Fibroblast of skin of back (primary cell): ENCODE data around the gene MET.
A peak's percentile ranks its signal among the peaks of the same experiment; 100 is the strongest.
"Not testable (repeated sequence)": the region's sequence is repeated elsewhere in the genome, so short reads cannot be mapped to it uniquely, and the experiment has no call there.

ENCODE experiments used
- DNase-seq: peaks from one replicate; pipeline ENCODE4 v3.0.0-alpha.2; 2013

The MET gene

DNA sequence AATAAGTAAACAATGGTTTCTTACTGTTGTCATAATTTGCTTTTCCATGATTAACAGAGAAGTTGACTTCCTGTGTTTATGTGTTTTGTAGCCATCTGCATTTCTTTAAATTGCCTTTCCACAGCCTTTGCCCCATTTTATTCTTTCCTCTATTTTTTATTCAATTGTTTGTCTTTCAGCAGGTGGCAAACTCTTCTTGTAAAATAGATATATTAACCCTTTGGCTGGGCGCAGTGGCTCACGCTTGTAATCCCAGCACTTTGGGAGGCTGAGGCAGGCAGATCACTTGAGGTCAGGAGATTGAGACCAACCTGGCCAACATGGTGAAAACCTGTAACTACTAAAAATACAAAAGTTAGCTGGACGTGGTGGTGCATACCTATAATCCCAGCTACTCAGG, 139.8 kb downstream of the MET start:
- DNase-seq = no peak

DNA sequence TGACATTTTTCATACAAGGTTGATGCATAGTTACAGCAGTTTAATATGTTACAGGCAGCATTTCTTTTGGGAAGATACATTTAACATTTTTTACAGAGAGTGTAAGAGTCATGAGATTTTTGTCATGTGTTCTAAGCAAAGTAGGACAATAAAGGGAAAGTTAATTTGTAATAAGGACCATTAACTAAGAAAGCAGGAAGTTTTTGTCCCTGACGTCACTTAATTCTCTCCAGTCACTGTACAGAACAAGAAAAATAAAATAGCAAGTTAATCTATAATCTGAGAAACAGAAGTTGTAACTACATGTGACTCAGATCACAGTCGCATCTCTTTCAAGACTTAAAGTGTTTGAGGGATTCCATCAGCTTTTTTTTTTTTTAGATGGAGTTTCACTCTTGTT, 140.9 kb downstream of the MET start:
- no peak for DNase-seq

DNA sequence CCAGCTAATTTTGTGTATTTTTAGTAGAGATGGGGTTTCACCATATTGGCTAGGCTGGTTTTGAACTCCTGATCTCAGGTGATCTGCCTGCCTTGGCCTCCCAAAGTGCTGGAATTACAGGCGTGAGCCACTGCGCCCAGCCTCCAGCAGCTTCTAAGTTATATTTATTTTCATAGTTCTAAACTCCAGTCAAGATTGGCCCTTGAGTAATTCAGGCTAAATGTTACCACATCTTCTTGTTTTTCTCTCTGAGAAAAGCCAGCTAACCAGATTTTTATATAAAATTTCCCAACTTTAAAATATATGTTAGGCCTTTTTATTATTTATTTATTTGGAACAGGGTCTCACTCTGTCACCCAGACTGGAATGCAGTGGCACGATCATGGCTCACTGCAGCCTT, 141.4 kb downstream of the MET start:
- not testable (repeated sequence) for DNase-seq

DNA sequence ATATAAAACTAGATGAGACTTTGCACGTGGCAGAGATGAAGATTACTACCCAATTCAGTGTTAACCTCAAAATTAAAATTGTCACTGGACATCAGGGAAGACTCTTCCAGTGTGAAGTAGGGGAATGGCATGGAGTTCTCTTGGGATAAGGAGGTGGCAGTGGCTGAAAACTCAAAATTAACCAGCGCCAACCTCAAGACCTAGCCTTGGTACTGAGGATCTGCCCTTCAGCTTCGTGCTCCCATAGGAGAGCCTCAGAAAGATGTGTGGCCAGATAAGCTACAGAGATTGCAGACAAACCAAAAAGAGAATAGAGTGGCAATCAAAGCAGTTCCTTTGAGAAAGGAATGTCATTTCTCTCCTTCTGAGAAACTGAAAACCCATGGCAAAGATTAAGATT, 143.0 kb downstream of the MET start:
- DNase-seq = no peak

DNA sequence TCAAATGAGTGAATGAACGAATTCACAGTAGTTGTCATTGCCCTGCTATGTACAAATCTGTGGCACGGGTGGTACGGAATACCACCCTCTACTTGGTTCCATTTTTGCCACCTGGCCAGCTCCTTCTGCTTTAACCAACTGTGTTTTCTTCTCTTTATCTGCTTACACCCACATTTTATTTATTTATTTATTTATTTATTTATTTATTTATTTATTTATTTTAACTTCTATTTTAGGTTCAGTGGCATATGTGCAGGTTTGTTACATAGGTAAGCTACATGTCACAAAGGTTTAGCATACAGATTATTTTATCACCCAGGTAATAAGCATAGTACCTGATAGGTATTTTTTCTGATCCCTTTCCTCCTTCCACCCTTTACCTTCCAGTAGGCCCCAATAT, 148.2 kb downstream of the MET start:
- no peak for DNase-seq

DNA sequence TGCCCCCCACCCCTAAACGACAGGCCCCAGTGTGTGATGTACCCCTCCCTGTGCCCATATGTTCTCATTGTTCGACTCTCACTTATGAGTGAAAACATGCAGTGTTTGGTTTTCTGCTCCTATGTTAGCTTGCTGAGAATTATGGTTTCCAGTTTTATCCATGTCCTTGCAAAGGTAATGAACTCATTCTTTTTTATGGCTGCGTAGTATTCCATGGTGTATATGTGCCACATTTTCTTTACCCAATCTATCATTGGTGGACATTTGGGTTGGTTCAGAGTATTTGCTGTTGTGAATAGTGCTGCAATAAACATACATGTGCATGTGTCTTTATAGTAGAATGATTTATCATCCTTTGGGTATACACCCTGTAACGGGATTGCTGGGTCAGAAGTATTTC, 149.7 kb downstream of the MET start:
- not testable (repeated sequence) for DNase-seq

DNA sequence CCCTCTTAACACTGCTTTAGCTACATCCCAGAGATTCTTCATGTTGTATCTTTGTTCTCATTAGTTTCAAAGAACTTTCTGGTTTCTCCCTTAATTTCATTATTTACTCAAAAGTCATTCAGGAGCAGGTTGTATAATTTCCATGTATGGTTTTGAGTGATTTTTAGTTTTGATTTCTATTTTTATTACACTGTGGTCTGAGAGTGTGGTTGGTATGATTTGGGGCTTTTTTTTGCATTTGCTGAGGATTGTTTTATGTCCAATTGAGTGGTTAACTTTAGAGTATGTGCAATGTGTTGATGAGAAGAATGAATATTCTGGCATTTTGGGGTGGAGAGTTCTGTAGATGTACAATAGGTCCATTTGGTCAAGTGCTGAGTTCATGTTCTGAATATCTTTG, 152.5 kb downstream of the MET start:
- DNase-seq = no peak

DNA sequence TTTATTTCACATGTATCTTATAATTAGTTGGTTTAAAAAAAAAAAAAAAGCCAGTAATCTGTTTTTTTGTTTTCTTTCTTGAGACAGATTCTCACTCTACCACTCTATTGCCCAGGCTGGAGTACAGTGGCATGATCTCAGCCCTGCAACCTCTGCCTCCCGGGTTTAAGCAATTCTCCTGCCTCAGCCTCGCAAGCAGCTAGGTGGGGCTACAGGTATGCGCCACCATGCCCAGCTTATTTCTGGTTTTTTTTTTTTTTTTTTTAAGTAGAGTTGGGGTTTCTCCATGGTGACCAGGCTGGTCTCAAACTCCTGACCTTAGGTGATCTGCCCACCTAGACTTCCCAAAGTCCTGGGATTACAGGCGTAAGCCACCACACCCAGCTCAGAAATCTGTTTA, 156.3 kb downstream of the MET start:
- DNase-seq = no peak

DNA sequence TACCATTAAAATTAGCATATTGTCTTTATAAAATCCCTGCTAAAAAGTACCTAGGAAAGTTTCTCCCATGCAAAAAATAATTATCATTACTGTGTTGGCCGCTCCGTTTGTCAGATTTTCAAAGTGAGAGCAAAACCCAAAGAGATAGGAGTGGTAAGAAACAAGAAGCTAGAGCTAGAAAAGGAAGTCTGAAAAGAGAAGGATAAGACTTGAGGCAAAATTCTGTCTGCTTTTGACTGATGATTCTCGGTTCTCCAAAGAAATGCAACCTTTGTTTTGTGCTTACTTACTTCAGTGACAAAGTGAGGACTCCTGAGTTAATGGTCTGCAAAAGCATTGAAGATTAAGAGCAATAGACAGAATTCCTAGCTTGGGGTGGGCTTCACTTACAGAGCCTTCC, 157.0 kb downstream of the MET start:
- no peak for DNase-seq

DNA sequence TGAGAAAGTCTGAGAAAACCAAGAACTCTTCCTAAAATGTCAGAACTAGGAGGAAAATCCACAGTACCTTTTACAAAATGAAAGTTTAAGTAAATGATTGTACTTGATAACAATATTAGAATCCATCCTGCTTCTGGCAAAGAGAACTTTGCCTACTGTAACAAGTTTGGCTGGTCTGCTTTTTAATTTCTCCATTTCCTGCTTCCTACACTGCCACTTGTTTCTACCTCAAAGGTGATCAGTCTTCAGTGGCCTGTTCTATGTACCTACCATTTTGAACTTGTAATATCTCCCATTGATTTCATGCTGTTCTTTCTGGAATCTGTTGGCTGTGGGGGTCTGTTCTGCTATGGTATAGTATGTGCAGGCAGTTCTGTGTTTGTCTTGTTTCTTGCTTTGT, 157.5 kb downstream of the MET start:
- no peak for DNase-seq

DNA sequence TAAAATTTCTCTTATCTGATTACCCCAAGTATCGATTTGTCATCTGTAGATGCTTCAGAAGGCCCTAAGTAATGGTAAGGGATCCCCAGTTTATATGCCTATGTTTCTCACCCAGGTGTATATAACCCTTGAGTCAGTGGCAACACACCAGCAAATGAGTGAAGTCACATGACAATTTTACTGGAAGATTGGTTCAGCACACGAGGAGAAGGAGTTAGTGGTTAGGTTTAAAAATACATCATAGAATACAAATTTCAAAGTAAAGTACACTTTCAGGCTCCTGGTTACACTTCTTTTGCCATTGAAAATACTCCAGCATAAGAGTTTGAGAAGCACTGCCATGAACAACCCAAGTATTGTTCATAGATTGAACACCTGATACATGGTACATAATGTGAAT, 160.7 kb downstream of the MET start:
- no peak for DNase-seq

DNA sequence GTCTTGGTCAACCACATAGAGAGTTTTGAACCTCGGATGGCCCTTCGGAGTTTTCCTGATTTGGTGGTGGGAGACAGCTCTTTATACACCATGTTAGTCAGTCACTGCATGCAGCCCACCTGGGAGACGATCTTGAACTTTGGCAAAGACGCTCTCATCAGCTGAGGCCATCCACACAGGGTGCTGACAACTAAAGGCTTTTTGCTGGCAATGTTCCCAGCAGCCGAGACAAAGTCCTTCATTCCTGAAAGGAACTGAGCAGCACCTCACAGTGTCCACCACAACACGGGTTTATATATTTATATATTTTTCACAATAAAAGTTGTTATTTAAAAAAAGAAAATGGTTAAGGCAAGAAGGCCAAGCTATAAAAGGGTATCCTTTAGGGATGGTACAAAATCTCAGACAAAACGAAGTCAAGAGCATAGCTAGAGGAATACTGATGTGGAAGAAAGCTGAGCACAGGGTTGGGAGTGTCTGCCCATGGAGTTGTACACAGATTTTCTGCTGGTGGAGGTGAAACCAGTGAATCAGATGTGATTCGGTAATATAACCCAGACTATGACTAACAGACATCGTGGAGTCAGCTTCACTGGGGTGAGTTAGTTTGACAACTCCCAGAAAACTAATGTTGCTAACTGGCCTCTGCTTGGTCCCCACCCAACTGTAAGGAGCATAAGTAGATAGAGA, 163.0 kb downstream of the MET start:
- peak; percentile 31 for DNase-seq

DNA sequence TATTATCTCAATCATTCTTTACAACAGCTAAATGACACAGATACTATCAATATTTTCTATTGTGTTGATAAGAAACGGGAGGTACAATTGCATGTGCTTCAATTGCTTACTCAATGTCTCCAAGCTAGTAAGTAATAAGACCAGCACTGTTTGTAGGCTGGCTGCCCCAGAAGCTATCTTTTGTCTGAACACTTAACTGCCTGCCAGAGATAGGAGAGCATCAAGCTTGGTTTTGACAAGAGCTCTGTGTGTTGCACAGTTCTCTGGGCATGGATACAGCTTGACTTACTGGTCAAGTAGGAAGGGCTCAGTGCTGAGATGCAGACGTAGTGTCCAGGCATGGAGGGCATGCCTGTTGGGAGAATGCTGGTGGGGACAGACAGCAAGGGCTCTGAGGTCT, 164.1 kb downstream of the MET start:
- DNase-seq = no peak

DNA sequence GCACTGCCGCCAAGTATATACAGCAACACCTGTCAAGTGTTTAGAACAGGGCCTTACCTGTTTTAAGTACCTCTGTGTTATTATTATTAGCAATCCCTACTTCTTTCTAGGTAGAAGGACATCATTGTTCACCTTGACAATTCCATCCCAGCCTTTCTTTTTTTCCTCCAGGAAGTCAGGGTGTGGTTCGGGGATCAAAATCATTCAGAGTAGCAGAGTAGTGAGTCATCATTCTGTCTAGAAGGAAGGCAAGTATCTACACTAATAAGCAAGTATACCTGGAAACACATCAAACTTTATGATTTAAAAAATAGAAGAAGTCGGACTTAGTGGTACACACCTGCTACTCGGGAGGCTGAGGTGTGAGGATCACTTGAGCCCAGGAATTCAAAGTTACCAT, 164.9 kb downstream of the MET start:
- no peak for DNase-seq

DNA sequence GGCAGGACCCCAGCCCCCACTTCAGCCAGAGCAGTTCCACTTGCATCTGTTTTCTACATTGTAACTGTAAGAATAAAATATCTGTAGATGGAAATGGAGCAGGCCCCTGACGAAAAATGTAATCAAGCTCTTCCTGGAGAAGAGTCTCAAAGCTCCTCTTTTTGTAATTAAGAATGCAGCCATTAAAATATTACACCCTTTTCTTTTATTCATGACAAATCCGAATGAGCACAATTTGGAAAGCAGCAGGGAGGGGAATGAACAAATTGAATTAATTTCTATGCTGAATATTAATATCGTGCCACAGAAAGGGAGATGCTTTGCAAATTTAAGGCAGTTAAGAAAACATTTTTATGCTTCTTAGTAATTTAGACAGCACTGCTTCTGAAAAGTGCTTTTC, 165.6 kb downstream of the MET start:
- DNase-seq = no peak

DNA sequence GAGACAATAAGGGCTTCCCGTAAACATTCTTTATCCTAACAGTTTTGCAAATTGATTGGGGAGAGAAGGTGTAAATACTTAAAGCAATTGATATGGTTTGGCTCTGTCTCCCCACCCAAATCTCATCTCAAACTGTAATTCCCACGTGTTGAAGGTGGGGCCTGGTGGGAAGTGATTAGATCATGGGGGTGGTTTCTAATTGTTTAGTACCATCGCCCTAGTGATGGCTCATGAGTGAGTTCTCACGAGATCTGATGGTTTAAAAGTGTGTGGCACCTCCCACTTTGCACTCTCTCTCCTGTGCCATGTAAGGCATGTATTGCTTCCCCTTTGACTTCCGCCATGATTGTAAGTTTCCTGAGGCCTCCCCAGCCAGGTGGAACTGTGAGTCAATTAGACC, 168.3 kb downstream of the MET start:
- DNase-seq = no peak

DNA sequence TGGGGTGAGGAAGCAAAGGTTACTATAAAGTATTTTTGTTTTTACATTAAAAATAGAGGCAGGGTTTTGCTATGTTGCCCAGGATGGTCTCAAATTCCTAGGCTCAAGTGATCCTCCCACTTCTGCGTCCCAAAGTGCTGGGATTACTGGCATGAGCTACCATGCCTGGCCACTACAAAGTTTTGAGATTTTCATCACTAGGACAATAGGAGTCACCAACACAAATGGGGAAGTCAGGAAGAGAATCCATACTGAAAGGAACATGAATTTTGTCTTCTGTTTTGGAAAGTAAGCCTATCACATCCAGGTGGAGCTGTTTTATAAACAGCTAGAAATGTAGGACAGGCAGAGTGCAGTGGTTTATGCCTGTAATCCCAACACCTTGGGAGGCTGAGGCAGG, 170.4 kb downstream of the MET start:
- DNase-seq = no peak

DNA sequence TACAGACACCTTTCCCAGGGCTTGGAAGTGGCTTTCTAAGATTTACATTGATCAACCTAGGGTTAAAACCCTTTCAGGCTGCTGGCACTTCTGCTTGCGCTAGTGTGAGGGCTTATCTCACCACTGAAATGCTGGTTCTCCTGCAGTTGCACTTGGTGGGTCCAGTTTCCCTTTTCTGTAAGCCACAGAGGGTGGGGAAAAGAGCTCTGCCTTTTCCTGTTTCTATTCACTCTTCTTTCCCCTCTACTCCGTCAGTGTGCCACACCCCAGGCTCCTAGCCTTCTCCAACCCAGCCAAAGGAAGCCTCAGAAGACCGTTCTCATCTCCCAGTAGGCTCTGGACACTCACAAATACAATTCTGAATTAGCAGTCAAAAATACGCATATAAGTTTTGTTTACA, 171.4 kb downstream of the MET start:
- no peak for DNase-seq
